Keratinocyte (primary cell): ENCODE results near the gene SLC5A2. TPM values are rescaled to one million over a fixed set of nuclear protein-coding genes. Genes with fewer than 3 reads are reported as not detected.

ENCODE experiments used
- DNase-seq: peaks from one replicate; pipeline ENCODE4 v3.0.0-alpha.2; 2011; ENCODE audit warnings: low read depth, missing footprints, low spot score
- FAIRE-seq: peaks from 2 replicates; lab custom pipeline; 2011; peaks lifted over from hg19 to GRCh38; lab: Jason Lieb, UNC
- H2AFZ ChIP-seq: 2 replicates; pipeline ENCODE4 v1.6.0; 2012; ENCODE audit warnings: low read length, control low read depth, inconsistent platforms; ENCODE audit not compliant: control insufficient read depth
- H3K27ac ChIP-seq: 2 replicates; pipeline ENCODE4 v1.5.1; 2011; ENCODE audit warnings: low read length; ENCODE audit not compliant: control insufficient read depth, insufficient read depth
- H3K27me3 ChIP-seq: 3 replicates; pipeline ENCODE4 v1.6.0; 2011; ENCODE audit warnings: low read length; ENCODE audit not compliant: control insufficient read depth, insufficient read depth; ENCODE audit errors: extremely low read depth
- H3K36me3 ChIP-seq, 2 experiments: 2 replicates in 1 of 2; 3 replicates in 1 of 2; pipeline ENCODE4 v1.5.1; 2011; ENCODE audit warnings: low read length in 2 of 2, mild to moderate bottlenecking in 1 of 2; ENCODE audit not compliant: control insufficient read depth in 2 of 2, insufficient read depth in 2 of 2; ENCODE audit errors: extremely low read depth in 1 of 2
- H3K4me1 ChIP-seq: 3 replicates; pipeline ENCODE4 v1.5.1; 2011; ENCODE audit warnings: low read length; ENCODE audit not compliant: control insufficient read depth, insufficient read depth; ENCODE audit errors: extremely low read depth
- H3K4me2 ChIP-seq: 3 replicates; pipeline ENCODE4 v1.6.0; 2011; ENCODE audit warnings: low read depth, low read length; ENCODE audit not compliant: control insufficient read depth, insufficient read depth; ENCODE audit errors: extremely low read depth
- H3K4me3 ChIP-seq, 3 experiments: fragments of 200-600 bp in 1 of 3; sonication (generic) in 1 of 3; 2 replicates in 2 of 3; 3 replicates in 1 of 3; pipeline ENCODE4 v1.5.1; 2011 to 2016; ENCODE audit warnings: low read length in 3 of 3, mild to moderate bottlenecking in 3 of 3, control low read depth in 2 of 3, inconsistent platforms in 1 of 3, low read depth in 1 of 3, mixed read lengths in 1 of 3, mixed run types in 1 of 3, moderate library complexity in 1 of 3; ENCODE audit not compliant: control insufficient read depth in 2 of 3, insufficient read depth in 2 of 3; ENCODE audit errors: extremely low read depth in 1 of 3
- H3K79me2 ChIP-seq: 2 replicates; pipeline ENCODE4 v1.6.0; 2012; ENCODE audit warnings: low read length; ENCODE audit not compliant: control insufficient read depth, insufficient read depth
- H3K9ac ChIP-seq: 3 replicates; pipeline ENCODE4 v1.6.0; 2011; ENCODE audit warnings: low read length; ENCODE audit not compliant: control insufficient read depth, insufficient read depth; ENCODE audit errors: extremely low read depth
- H3K9me1 ChIP-seq: 3 replicates; pipeline ENCODE4 v1.6.0; 2011; ENCODE audit warnings: low read length; ENCODE audit not compliant: control insufficient read depth, insufficient read depth; ENCODE audit errors: extremely low read depth
- H3K9me3 ChIP-seq: 2 replicates; pipeline ENCODE4 v1.5.1; 2012; ENCODE audit warnings: low read depth, low read length; ENCODE audit not compliant: control insufficient read depth
- H4K20me1 ChIP-seq: 3 replicates; pipeline ENCODE4 v1.6.0; 2011; ENCODE audit warnings: low read length; ENCODE audit not compliant: control insufficient read depth, insufficient read depth; ENCODE audit errors: extremely low read depth
- EZH2 ChIP-seq: IDR thresholded peaks from one replicate; pipeline ENCODE4 v1.6.1; 2012; ENCODE audit warnings: inconsistent platforms, mild to moderate bottlenecking, low read length, moderate library complexity
- dilution Hi-C: fragments of 300-500 bp; cut with MboI; formaldehyde crosslinking; loops from one replicate; pipeline ENCODE4 v1.7.0; 2020; ENCODE audit warnings: low sequenced_read_pairs; ENCODE audit not compliant: extremely low pct_ligation_motif_present
- polyA plus RNA-seq, 5 experiments: library from polyadenylated mRNA; depleted of rRNA in 3 of 5; stranded (reverse) in 3 of 5; stranded (forward) in 1 of 5; unstranded in 1 of 5; fragments of >200 nt; gene quantifications; 1 replicate in 1 of 5; 2 replicates in 3 of 5; 3 replicates in 1 of 5; pipeline versions ENCODE4 v1.2.1 to v1.2.3, GENCODE V29; 2011 to 2012; ENCODE audit warnings: missing spikeins in 2 of 5, low read depth in 1 of 5, low replicate concordance in 1 of 5
- TF ChIP-seq, protein P1 (sequence below), 3 experiments: IDR thresholded peaks in 1 of 3; conservative IDR thresholded peaks in 1 of 3; optimal IDR thresholded peaks in 1 of 3; 2 replicates in 2 of 3; 3 replicates in 1 of 3; pipeline versions ENCODE3 to v1.5.1; 2011; ENCODE audit warnings: low read length in 3 of 3, mild to moderate bottlenecking in 3 of 3, moderate library complexity in 2 of 3, control low read depth in 1 of 3, inconsistent platforms in 1 of 3; ENCODE audit not compliant: insufficient read depth in 2 of 3; ENCODE audit errors: extremely low read depth in 1 of 3

The SLC5A2 gene
- polyA plus RNA-seq, 1 donor (not counting 4 experiments of a cell fraction or from before 2014, with no cell fraction given) = not detected

DNA sequence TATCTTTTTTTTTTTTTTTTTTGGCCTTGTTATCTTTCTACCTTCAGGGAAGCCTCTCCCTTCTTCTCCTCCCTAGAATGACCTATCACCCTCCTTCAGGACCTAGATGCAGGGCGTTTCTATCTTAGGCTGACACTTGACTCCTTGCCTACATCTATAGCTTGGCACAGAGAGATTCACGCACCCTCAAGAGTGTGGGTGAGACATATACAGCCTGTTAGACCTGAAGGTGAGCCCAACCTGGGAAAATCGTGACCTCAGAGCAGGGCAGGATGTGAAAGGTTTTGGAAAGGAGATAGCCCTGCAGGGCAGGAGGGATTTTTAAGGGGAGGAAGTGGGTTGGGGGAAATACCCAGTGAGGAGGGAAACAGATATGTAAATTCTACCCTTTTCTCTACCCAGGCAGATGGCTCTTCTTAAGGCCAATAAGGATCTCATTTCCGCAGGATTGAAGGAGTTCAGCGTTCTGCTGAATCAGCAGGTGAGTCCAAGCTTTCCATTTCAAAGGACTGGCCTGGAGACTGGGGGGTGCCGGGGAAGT is 44.9 kb downstream of the SLC5A2 start, which contains the start of gene AHSP:
Gene AHSP, plus strand, starts transcription at position 167 of the 541 bp plus-strand sequence. Its CDS starts 240 bp downstream, at position 407.
- dilution Hi-C loops = no loop called here
- H3K36me3 ChIP-seq = no peaks in the 10 kb centered on the region
- peaks cover 27% of the 10 kb centered on the region for H3K27me3 ChIP-seq
- no peak within 1 kb of the TSS for H3K4me2 ChIP-seq
- H3K79me2 ChIP-seq = no peaks in the 10 kb centered on the region
- H3K4me3 ChIP-seq = no peak within 1 kb of the TSS
- TF ChIP-seq, protein P1, sequence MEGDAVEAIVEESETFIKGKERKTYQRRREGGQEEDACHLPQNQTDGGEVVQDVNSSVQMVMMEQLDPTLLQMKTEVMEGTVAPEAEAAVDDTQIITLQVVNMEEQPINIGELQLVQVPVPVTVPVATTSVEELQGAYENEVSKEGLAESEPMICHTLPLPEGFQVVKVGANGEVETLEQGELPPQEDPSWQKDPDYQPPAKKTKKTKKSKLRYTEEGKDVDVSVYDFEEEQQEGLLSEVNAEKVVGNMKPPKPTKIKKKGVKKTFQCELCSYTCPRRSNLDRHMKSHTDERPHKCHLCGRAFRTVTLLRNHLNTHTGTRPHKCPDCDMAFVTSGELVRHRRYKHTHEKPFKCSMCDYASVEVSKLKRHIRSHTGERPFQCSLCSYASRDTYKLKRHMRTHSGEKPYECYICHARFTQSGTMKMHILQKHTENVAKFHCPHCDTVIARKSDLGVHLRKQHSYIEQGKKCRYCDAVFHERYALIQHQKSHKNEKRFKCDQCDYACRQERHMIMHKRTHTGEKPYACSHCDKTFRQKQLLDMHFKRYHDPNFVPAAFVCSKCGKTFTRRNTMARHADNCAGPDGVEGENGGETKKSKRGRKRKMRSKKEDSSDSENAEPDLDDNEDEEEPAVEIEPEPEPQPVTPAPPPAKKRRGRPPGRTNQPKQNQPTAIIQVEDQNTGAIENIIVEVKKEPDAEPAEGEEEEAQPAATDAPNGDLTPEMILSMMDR (optimal IDR thresholded peaks at IDR 0.05 in 1 of 3, IDR thresholded peaks at IDR 0.05 in 1 of 3, conservative IDR thresholded peaks at IDR 0.05 in 1 of 3; ENCODE audit: extremely low read depth in 1 of 3, insufficient read depth in 2 of 3, low read length in 3 of 3) = no peak
- TF ChIP-seq EZH2 = no peak
- H2AFZ ChIP-seq = no peak within 1 kb of the TSS
- no peak for FAIRE-seq
- H3K9me1 ChIP-seq = no peaks in the 10 kb centered on the region
- H3K9ac ChIP-seq = no peak within 1 kb of the TSS
- DNase-seq = no peak
- no peaks in the 10 kb centered on the region for H3K4me1 ChIP-seq
- H3K27ac ChIP-seq = no peak within 1 kb of the TSS
- no peaks in the 10 kb centered on the region for H3K9me3 ChIP-seq
- no peaks in the 10 kb centered on the region for H4K20me1 ChIP-seq

DNA sequence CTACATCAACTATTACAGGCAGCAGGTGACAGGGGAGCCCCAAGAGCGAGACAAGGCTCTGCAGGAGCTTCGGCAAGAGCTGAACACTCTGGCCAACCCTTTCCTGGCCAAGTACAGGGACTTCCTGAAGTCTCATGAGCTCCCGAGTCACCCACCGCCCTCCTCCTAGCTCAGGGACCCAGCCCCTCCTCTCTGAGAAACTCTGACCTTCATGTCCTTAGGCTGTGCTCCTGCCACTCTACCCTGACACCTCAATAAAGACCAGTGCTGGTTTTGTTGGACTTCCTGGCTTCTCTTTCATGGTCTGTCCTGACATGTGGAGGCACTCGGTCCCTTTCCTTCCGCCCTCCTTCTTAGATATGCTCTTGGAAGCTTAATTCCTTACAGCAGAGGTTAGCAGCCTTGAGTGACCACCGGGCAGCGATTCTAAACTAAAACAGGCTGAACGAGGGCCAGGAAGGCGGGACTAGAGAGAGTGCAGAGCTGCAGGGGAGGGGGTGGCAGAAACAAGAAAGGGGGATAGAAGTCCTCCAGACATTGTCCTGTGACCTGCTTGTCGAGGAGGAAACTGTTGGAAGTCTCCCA is 45.7 kb downstream of the SLC5A2 start:
- no peak overlapping the region for H2AFZ ChIP-seq
- dilution Hi-C loops = no loop called here
- no peaks in the 10 kb centered on the region for H4K20me1 ChIP-seq
- no peaks in the 10 kb centered on the region for H3K4me1 ChIP-seq
- H3K4me2 ChIP-seq = no peak overlapping the region
- H3K79me2 ChIP-seq = no peaks in the 10 kb centered on the region
- peaks cover 27% of the 10 kb centered on the region for H3K27me3 ChIP-seq
- DNase-seq (no peak), FAIRE-seq (no peak)
- no peak overlapping the region for H3K27ac ChIP-seq
- no peaks in the 10 kb centered on the region for H3K9me1 ChIP-seq
- H3K36me3 ChIP-seq = no peaks in the 10 kb centered on the region
- no peak overlapping the region for H3K4me3 ChIP-seq
- H3K9ac ChIP-seq = no peak overlapping the region
- TF ChIP-seq EZH2 = peak; percentile 62
- TF ChIP-seq, protein P1 (optimal IDR thresholded peaks at IDR 0.05 in 1 of 3, IDR thresholded peaks at IDR 0.05 in 1 of 3, conservative IDR thresholded peaks at IDR 0.05 in 1 of 3; ENCODE audit: extremely low read depth in 1 of 3, insufficient read depth in 2 of 3, low read length in 3 of 3) = no peak
- no peaks in the 10 kb centered on the region for H3K9me3 ChIP-seq
